NCI-H1105 treated with DMSO at 0.1 percent for 48 hours (cell line): ENCODE results near the gene ANLN.
A peak's percentile ranks its signal among the peaks of the same experiment; 100 is the strongest.
"Not testable (repeated sequence)": the region's sequence is repeated elsewhere in the genome, so short reads cannot be mapped to it uniquely, and the experiment has no call there.

Experiments used
- DNase-seq: peaks from one replicate; lab custom pipeline; 2025; lab: John Stamatoyannopoulos, UW

The ANLN gene

DNA sequence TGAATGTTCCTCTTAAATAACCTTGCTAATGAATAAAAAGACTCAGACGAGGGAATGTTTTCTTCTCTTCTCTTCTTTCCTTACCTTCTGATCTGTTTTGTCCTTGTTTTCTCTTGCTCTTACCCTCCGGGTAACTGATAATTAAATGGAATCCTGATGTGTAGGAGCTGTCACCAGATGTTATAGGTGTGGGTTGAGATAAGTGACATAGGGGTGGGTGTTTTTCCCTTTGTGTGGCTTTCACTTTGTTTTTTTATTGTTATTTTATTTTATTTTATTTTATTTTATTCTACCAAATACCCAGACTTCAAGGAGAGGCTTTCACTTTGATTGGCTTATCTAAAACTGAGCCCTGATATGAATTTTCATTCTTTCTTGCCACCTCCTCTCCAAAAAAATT lies 25.5 kb downstream of the ANLN start:
- DNase-seq, result no peak

DNA sequence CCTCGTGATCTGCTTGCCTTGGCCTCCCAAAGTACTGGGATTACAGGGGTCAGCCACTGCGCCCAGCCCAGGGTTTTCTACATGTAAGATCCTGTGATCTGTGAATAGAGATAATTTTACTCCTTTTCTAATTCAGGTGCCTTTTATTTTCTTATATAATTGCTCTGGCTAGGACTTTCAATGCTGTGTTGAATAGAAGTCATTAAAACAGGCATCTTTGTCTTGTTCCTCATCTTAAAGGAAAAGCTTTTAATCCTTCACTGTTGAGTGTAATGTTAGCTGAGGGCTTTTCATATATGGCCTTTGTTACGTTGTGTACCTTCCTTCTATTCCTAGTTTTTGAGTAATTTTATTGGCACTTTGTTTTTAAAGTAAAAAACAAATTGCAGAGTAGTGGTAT lies 26.6 kb downstream of the ANLN start:
- no peak for DNase-seq

DNA sequence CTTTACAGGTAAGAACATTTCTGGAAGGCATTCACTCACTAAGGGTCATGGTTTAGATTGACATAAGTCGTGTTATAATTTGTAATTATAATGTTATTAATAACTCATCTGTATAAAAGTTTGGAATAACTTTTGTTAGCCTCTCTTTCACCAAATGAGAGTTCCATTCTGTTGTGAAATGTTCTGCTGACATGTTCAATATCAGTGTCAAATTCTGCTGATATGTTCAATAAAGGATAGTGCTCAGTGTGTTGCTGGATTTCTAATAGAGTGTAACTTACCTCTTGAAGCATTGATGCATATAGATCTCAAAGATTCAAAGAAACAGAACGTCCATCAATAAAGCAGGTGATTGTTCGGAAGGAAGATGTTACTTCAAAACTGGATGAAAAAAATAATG lies 30.6 kb downstream of the ANLN start:
- no peak for DNase-seq

DNA sequence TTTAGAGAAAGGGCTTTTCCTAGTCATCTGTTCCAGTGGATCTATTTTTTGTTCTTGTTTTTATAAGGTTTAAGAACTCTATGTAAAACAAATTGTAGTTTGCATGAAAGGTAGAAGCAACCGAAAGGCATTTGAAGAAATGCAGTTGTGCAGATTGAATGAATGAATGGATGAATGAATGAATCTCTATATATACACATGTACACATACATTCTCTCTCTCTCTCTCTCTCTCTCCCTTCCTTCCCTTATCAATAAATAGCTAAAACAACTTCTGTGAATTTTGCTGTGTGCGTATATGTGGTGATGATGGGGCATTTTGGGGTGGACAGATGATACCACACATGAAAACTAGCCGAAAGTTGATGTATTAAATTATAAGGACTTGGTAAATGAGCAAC lies 32.4 kb downstream of the ANLN start:
- no peak for DNase-seq

DNA sequence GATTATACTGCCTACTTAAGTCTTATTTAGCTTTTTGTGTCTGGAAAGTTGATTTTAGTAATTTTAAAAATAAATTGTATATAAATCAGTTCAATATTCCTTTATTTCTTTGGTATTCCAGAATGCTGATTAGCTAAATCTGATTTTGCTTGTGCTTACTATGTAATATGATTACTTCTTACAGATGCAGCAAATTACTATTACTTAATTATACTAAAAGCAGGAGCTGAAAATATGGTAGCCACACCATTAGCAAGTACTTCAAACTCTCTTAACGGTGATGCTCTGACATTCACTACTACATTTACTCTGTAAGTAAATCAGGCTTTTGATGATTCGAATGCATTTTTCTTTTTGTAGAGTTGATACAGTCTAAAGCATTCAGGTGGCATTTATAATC lies 34.0 kb downstream of the ANLN start:
- DNase-seq, result no peak

DNA sequence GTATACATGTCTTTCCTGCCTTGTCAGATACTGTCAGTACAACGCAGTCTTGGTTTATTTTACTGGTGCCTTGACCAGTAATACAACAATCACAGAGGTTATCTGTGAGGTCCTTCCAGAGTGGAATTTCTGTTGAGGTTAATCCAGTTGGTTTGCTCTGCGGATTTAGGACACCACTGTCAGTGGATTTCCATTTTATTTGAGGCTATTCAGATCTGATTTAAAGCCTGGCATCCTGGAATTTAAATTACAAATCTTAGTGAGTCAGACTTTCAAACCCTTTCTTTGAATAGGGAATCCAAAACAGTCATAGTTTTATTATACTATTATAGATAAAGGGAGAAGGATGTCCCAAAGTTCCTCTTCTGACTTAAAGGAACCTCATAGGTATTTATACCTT lies 40.5 kb downstream of the ANLN start:
- DNase-seq, result no peak

DNA sequence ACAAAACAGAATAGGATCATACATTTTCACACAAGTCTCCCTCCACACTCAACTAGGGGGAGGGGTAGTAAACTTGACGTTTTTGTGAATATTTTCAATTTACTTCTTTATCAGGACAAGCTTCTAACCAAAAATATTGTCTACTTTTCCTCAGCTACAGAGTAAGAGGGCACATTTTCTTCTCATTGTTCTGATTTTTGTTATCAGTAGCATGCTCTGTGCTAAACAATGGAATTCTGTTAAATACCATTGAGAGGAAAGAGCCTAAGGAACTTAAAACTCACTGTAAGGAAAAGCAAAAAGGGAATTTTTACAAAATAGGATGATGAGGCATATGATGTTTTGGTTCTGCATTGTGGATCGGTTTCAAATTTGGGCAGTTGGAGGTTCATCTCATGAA lies 41.2 kb downstream of the ANLN start:
- DNase-seq, result no peak

DNA sequence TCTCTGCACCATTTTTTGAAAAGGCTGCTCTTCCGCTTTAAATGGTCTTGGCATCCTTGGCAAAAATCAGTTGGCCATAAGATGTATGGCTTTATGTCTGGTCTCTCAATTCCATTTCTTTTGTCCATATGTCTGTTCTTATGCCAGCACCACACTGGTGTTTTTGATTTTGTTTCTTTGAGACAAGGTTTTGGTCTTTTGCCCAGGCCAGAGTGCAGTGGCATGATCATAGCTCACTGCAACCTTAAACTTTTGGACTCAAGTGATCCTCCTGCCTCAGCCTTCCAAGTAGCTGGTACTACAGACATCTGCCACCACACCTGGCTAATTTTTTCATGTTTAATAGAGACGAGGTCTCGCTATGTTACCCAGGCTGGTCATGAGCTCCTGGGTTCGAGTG lies 48.5 kb downstream of the ANLN start:
- DNase-seq, result no peak

DNA sequence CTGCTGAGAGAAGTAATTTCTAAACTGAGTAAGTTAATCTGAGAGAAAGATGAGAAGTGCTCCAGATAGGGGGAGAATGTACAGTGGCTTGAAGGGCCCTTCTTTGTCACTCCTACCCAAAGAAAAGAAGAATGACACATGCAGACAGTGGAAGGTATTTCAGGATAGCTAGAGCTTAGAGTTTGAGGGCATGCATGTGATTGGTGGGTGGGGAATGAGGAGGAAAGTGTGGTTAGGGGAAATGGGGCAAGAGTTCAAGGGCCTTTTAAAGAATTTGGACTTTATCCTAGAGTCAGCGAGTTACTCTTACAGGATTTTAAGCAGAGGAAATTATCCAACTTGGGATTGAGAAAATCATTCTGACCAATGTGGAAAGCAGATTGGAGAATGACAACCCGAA lies 50.0 kb downstream of the ANLN start:
- no peak for DNase-seq

DNA sequence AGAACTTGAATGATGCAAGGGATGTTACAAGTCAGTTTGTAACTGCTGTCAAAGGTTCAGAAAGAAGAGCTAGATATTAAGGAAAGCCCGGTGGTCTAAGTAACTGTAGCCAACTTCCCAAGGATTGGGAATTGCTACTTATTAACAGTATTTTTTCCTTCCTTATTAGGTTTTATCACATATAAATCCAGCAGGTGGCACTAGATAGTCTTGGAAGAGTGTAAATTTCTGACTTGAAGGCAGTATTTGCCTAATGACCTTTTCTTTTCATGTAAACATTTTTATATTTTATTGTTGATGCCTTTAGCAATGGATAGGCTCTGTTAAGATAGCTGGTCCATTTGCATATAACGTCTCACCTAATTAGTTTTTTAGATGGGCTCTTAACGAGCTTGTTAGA lies 51.2 kb downstream of the ANLN start:
- peak; percentile 24 for DNase-seq

DNA sequence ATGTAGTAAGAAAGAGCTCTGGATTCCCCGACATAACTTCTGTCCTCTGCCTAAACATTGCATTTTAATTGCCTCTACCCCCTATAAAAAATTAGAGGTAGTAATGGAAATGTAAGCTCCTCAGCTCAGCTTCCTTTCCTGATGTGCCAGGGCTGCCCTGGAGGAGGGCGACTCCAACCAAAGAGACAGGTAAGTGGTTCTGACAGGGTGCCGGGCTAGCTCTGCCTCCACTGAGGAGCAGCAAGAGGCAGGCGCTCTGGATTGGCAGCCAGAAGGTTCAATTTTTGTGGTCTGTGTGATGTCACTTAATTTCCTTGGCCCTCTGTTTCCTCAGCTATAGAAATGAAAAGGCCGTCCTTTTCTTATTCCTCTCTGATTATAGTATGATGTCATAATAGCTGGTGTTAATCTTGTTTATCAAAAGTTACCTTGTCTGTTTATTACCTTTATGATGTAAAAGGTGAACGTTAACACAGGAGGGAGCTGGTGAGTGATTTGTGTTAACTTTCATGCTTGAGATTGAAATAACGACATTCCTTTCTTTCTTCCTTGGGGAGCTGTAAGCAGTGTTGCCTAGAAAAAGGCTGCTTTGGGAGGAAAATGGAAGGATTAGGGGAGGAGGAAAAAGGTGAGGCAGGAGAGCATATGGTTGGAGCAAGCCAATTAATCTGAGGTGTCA lies 51.8 kb downstream of the ANLN start:
- DNase-seq, result no peak

DNA sequence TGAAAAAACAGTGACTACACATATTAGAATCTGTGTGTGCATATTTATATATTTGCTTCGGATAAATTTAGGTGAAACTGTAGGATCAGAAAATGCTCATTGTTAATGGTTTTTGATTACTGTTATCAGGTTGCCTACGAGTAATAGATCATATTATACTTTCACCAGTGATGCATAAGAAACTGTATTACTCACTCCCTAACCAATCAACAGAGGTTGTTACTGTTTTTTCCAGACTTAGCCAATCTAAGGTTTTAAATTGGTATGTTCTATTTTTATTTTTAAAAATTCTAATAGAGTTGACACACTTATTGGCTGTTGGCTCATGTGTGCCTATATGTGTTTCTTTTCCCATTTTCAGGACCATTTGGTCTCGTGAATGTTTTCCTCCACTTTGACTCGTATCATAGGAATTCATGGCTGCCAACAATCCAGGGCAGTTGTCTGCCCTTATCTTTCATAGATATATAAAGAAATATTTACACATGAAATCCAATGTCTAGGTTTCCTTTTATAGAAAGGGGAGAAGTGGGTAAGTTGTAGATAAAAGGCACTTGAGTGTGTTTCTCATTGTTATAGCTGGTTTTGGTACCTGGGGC lies 59.2 kb downstream of the ANLN start:
- no peak for DNase-seq

DNA sequence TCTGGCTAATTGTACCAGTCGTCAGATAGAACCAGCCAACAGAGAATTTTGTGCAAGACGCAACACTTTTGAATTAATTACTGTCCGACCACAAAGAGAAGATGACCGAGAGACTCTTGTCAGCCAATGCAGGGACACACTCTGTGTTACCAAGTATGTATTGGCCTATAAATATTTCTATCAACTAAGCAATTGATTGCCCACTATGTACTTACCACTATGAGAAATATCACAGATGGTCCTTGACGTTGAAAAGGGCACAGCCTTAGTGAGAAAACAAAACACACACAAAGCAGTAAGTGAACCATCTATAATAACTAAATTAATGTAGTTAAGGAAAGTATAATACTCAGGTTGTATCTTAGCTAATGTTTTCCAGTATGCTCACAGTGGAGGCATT lies 60.0 kb downstream of the ANLN start:
- no peak for DNase-seq

DNA sequence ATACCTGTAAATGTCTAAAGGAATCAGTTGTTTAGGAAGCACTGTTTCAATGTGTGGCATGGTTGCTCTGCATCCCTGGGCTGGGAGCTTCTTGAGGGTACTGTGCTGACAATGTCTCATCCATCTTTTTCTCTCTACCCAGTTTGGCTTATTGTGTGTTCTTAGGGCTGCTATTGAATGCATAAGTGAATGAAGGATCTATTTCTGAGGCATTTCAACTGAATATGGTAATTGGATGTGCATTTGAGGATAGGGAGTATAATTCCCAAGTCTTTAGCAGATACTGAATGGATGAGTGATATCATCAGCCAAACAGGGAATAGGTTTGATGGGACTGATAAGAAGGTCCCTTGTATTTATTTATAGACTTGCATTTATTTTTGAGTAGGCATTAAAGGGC lies 64.1 kb downstream of the ANLN start:
- DNase-seq, result no peak

DNA sequence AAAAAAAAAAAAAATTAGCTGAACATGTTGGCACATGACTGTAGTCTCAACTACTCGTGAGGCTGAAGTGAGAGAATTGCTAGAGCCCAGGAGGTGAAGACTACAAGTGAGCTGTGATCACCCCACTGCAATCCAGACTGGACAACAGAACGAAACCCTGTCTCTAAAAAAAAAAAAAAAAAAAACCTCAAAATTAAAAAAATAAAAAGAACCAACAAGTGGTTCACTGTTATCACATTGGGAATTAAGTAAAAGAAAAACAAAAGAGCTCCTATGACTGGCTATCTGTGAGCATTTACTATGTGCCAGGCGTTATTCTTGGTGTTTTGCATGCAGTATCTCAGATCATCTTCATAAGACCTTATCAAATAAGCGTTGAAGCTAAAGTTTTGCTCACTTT lies 66.0 kb downstream of the ANLN start:
- DNase-seq, result no peak

DNA sequence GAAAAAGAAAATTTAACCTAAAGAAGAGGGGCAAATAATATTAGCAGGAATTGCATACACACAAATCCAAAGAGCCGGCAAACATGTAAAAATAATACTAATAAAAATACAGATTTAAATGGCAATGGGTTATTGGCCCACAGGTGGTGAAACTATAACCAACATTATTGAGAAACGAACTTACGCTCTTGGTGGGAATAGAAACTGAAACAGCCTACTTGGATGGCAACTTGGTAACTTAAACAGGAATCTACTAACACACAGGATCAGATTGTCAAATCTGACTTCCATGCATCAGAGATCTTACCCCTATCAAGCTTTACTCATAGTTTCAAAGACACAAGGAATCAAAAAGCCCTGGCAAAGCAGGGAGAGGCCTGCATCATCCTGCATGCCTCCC lies 66.5 kb downstream of the ANLN start:
- DNase-seq, result no peak

DNA sequence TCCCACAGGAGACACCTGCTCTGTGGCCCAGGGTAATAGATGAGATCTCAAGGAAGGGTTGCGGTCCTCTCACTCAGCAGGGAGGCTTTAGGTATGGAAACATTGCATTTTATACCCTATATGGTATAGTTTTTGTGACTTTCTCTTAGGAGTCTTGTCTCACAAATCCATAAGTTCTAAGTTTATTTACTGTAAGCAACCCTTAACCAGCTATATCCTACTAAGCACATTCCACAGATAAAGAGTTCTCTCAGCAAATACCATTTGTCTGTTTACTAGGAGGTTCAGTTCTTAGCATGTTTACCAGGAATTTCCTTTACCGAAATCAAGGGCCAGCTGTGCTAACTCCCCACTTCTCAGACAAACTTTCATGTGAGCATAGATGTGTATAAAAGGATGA lies 66.9 kb downstream of the ANLN start:
- no peak for DNase-seq

DNA sequence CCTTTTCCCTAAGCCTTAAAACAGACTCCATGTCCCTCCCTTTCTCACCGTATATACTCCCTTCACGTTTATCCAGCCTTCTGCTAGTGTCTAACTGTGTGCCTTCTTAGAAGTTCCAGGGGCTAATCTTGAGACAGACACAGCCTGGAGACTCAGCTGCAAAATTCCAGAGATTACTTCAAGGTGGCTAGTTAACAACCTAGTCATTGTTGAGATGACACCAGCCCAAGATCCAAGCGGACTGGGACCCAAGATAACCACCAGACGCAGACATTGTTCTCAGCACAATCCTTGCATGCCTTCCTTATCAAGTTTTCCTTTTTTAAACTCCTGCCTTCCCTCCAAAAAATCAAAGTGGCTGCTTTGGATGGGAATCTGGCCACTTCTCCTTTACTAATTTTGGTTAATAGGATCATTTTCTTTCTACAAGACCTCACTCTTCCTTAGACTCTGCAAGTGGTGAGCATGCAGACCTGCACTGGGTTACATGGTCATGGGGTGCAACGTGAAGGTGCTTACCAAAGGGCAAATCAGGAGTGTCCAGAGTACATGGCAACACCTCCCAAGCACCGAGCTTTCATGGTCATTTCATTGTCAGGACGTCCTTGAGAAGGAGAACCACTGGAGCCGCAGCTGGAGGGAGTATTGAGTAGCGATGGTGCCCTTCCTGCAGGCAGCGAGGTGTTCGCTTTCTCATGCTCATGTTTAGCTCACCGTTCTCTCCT lies 69.7 kb downstream of the ANLN start:
- no peak for DNase-seq

DNA sequence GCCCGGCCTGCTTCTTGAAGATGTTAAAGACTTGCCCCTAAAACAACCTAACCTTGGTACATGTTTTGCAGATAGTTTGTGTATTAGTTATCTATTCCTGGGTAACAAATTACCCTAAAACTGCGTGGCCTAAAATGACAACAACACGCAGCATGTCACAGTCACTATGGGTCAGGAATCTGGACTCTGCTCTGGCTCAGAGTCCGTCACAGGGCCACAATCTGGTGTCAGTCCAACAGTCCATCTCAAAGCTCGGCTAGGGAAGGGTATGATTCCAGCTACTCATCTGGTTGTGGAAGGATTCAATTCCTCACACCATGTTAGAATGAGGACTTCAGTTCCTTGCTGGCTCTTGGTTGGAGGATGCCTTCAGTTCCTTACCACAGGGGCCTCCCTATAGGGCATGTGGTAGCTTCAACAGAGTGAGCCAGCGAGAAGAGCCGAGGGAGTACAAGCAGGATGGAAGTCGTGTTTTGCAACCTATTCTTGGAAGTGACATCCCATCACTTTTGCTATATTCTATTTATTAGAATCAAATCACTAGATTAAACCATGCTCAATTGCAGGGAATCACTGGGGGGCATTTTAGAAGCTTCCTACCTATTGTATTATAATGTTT lies 71.3 kb downstream of the ANLN start:
- DNase-seq, result no peak

DNA sequence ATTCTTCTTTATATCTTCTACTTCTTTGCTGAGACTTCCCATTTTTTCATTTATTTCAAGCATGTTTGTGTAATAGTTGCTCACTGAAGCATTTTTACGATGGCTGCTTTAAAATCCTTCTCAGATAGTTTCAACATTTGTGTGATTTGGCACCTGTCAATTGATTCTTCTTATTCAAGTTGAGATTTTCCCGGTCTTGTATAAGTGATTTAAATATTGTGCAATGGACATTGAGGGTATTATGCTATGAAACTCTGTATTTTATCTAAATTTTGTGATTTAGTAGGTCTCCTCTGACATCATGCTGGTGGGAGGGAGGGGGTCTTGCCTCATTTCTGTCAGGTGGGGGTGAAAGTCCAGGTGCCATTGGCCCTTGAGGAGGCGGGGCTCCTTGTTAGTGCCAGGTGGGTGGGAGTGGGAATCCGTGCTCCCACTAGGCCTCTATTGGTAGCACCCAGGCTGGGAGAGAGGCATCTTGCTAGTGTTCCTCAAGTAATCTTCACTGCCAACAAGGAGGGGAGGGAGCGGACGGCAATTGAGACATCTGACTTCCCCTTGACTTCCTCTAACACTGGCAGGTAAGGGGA lies 73.0 kb downstream of the ANLN start:
- DNase-seq, result no peak

DNA sequence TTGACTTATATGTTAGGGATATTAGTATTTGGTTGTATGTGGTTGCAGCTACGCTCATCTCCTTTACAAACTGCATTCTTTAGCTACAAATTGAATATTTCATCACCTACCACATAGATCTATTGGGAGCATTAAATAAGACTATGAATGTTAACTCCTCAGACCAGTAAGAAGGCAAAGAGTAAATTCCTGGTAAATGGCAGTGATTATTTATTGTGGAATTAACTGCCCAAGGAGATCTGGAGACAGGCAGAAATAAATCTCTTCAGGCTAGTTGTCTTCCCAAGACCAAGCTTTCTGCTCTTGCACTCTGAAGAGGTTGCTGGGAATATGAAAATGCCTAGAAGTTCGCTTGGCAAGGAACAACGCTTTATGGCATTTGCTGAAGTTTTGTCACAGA lies 74.6 kb downstream of the ANLN start:
- DNase-seq, result no peak

DNA sequence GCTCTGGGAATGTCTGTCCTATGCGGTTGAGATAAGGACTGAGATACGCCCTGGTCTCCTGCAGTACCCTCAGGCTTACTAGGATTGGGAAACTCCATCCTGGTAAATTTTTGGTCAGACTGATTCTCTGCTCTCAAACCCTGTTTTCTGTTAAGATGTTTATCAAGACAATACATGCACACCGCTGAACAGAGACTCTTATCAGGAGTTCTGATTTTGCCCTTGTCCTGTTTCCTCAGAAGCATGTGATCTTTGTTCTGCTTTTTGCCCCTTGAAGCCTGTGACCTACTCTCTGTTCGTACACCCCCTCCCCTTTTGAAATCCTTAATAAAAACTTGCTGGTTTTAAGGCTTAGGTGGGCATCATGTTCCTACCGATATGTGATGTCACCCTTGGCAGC lies 76.3 kb downstream of the ANLN start:
- not testable (repeated sequence) for DNase-seq
